Progenitor cell of endocrine pancreas (in vitro differentiated cells): ENCODE data around the gene COBLL1. TPM values are rescaled to one million over a fixed set of nuclear protein-coding genes. Genes with fewer than 3 reads are reported as not detected.
A peak's percentile ranks its signal among the peaks of the same experiment; 100 is the strongest.

Experiments
- DNase-seq: peaks from one replicate; pipeline ENCODE4 v3.0.0; 2021; ENCODE audit warnings: low spot score; ENCODE audit not compliant: unreplicated experiment
- H3K27ac Mint-ChIP-seq: 2 replicates; pipeline ENCODE4 v1.8.0; 2021; ENCODE audit warnings: mild to moderate bottlenecking, moderate library complexity, mixed read lengths
- H3K27me3 Mint-ChIP-seq: 2 replicates; pipeline ENCODE4 v1.8.0; 2021; ENCODE audit warnings: mixed read lengths
- H3K36me3 Mint-ChIP-seq: 2 replicates; pipeline ENCODE4 v1.8.0; 2022; ENCODE audit warnings: mixed read lengths; ENCODE audit not compliant: insufficient read depth
- H3K4me1 Mint-ChIP-seq: 2 replicates; pipeline ENCODE4 v1.8.0; 2021; ENCODE audit warnings: low read depth, mixed read lengths
- H3K4me3 Mint-ChIP-seq: 2 replicates; pipeline ENCODE4 v1.8.0; 2021; ENCODE audit warnings: low read depth, mild to moderate bottlenecking, moderate library complexity, mixed read lengths
- H3K9me3 Mint-ChIP-seq: 2 replicates; pipeline ENCODE4 v1.8.0; 2021; ENCODE audit warnings: low read depth, mixed read lengths
- long read RNA-seq: library from polyadenylated mRNA; unstranded; transcript quantifications from one replicate; pipeline ENCODE4 v2.0.0, GENCODE V29; 2020
- total RNA-seq: library from RNA; stranded (reverse); gene quantifications from 2 replicates; pipeline ENCODE4 v1.2.1, GENCODE V29; 2021
- TF ChIP-seq, protein P1 (sequence below): fragments of 200-600 bp; sonication (generic); IDR thresholded peaks from one replicate; pipeline ENCODE4 v1.5.0; 2021; ENCODE audit warnings: antibody characterized with exemption, mild to moderate bottlenecking; ENCODE audit not compliant: unreplicated experiment

Gene COBLL1, protein sequence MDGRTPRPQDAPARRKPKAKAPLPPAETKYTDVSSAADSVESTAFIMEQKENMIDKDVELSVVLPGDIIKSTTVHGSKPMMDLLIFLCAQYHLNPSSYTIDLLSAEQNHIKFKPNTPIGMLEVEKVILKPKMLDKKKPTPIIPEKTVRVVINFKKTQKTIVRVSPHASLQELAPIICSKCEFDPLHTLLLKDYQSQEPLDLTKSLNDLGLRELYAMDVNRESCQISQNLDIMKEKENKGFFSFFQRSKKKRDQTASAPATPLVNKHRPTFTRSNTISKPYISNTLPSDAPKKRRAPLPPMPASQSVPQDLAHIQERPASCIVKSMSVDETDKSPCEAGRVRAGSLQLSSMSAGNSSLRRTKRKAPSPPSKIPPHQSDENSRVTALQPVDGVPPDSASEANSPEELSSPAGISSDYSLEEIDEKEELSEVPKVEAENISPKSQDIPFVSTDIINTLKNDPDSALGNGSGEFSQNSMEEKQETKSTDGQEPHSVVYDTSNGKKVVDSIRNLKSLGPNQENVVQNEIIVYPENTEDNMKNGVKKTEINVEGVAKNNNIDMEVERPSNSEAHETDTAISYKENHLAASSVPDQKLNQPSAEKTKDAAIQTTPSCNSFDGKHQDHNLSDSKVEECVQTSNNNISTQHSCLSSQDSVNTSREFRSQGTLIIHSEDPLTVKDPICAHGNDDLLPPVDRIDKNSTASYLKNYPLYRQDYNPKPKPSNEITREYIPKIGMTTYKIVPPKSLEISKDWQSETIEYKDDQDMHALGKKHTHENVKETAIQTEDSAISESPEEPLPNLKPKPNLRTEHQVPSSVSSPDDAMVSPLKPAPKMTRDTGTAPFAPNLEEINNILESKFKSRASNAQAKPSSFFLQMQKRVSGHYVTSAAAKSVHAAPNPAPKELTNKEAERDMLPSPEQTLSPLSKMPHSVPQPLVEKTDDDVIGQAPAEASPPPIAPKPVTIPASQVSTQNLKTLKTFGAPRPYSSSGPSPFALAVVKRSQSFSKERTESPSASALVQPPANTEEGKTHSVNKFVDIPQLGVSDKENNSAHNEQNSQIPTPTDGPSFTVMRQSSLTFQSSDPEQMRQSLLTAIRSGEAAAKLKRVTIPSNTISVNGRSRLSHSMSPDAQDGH
- total RNA-seq, result 69.7 and 80.9 TPM in 2 replicates
- long read RNA-seq, full-length matches to known transcripts, result 11 of 41 reads
- long read RNA-seq, partial matches to known transcripts, result 12 of 41 reads
- long read RNA-seq, other reads (novel, unspliced or antisense), result 18 of 41 reads

DNA sequence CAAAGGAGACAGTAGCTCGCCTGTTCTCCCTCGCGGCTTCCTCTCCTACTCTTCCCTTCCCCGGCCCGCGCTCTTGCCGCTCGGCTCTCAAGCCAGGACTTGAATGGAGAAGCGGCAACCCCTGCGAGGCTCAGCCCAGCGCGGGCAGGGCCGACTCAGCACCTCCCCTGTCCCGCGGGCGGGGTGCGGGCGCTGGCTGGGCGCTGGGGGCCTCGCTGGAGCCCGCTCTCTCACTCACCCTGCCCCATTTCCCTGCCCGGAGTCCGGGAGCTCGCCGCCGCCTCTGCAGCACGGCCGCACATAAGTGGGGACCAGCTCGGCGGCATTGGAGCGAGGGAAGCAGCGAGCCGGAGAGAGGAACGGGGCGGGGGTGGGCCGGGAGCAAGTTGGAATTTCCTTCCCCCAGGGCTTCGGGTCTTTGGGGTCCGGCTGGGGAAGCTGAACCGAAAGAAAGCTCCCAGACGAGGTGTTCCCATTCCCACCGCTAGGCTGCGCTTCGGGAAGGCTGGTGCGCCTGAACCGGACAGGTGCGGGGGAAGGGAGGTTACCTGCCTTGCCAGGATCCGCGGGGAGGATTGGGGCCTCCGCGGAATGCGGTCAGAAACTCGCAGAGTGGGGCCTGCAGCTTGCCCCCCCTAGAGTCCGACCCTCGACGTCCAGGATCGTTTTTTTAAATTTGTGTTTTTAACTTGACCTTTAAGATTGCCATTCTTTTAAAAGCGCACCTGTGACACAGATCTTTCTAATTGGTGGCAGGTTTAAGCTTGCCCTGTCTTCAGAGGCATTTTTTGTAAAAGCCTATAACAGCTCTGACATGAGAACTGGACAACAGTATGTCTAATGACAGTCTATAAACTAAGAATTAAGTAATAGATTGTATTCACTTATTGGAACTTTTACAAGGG lies at the start of gene COBLL1:
COBLL1 (minus strand) TSS at position 105 of the 905 bp plus-strand sequence. CDS start 627 bp downstream, outside the sequence.
- peak within 1 kb of the TSS; percentile 98 for H3K27ac Mint-ChIP-seq
- no peaks in the 10 kb centered on the region for H3K9me3 Mint-ChIP-seq
- peak within 1 kb of the TSS; percentile 94 for H3K4me3 Mint-ChIP-seq
- H3K27me3 Mint-ChIP-seq, result no peaks in the 10 kb centered on the region
- H3K4me1 Mint-ChIP-seq, result peaks cover 34% of the 10 kb centered on the region
- TF ChIP-seq, protein P1, sequence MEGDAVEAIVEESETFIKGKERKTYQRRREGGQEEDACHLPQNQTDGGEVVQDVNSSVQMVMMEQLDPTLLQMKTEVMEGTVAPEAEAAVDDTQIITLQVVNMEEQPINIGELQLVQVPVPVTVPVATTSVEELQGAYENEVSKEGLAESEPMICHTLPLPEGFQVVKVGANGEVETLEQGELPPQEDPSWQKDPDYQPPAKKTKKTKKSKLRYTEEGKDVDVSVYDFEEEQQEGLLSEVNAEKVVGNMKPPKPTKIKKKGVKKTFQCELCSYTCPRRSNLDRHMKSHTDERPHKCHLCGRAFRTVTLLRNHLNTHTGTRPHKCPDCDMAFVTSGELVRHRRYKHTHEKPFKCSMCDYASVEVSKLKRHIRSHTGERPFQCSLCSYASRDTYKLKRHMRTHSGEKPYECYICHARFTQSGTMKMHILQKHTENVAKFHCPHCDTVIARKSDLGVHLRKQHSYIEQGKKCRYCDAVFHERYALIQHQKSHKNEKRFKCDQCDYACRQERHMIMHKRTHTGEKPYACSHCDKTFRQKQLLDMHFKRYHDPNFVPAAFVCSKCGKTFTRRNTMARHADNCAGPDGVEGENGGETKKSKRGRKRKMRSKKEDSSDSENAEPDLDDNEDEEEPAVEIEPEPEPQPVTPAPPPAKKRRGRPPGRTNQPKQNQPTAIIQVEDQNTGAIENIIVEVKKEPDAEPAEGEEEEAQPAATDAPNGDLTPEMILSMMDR, result peak; percentile 86
- DNase-seq, result peak; percentile 89
- H3K36me3 Mint-ChIP-seq, result peaks cover 2% of the 10 kb centered on the region

DNA sequence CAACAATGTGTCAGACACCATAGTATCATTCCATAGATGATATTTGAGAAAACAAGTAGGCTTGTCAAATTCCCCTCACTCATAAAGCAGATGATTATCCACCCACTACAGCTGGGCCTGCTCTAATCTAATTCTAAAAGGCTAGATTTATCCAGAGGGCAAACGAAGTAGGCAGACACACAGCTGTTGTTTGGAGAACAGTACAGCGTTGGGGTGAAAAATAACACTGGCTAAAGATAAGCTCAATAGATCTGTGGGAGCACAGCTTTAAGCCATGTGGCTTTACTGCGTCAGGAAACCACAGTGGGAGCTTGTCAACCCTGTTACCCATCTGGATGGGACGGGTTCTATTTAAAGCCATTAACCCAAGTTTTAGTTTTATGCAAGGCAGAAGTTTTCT lies 48.9 kb upstream of the COBLL1 start:
- TF ChIP-seq, protein P1, result no peak
- no peaks in the 10 kb centered on the region for H3K36me3 Mint-ChIP-seq
- no peaks in the 10 kb centered on the region for H3K27me3 Mint-ChIP-seq
- H3K9me3 Mint-ChIP-seq, result no peaks in the 10 kb centered on the region
- no peak for DNase-seq
- peaks cover 26% of the 10 kb centered on the region for H3K4me1 Mint-ChIP-seq
- peak overlapping the region; percentile 77 for H3K27ac Mint-ChIP-seq
- H3K4me3 Mint-ChIP-seq, result no peak overlapping the region

DNA sequence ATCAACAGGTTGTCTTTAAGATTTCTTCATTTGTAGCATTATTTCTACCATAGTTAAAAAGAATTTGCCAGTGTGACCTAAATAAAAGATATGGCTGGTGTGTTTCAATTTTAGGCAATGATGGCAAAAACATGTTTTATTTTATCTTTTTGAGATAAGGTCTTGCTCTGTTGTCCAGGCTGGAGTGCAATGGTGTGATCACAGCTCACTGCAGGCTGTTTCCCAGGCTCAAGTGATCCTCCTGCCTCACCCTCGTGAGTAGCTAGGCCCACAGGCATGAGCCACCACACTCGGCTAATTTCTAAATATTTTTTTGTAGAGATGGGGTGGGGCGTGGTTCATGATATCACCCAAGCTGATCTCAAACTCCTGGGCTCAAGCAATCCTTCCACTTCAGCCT lies 47.0 kb upstream of the COBLL1 start:
- H3K36me3 Mint-ChIP-seq, result no peaks in the 10 kb centered on the region
- H3K4me1 Mint-ChIP-seq, result peaks cover 14% of the 10 kb centered on the region
- no peak overlapping the region for H3K27ac Mint-ChIP-seq
- no peaks in the 10 kb centered on the region for H3K27me3 Mint-ChIP-seq
- no peak for DNase-seq
- TF ChIP-seq, protein P1, result no peak
- no peaks in the 10 kb centered on the region for H3K9me3 Mint-ChIP-seq
- no peak overlapping the region for H3K4me3 Mint-ChIP-seq

GRCh38 chr2:164887434-164888144 lies 46.0 kb upstream of the COBLL1 start:
- no peak for DNase-seq
- Mint-ChIP-seq H3K27ac (no peak overlapping the region), H3K4me1 (peaks cover 14% of the 10 kb centered on the region), H3K27me3 (no peaks in the 10 kb centered on the region), H3K36me3 (no peaks in the 10 kb centered on the region), H3K4me3 (no peak overlapping the region), H3K9me3 (peaks cover 5% of the 10 kb centered on the region)
- TF ChIP-seq, protein P1, result no peak
